ENCODE data around the gene TPRX1. TPM values are rescaled to one million over a fixed set of nuclear protein-coding genes. Genes with fewer than 3 reads are reported as not detected.
"Not testable (repeated sequence)": the region's sequence is repeated elsewhere in the genome, so short reads cannot be mapped to it uniquely, and the experiment has no call there.

Gene TPRX1
- total and polyA plus RNA-seq, 2 experiments from 2014 or later = not detected

DNA sequence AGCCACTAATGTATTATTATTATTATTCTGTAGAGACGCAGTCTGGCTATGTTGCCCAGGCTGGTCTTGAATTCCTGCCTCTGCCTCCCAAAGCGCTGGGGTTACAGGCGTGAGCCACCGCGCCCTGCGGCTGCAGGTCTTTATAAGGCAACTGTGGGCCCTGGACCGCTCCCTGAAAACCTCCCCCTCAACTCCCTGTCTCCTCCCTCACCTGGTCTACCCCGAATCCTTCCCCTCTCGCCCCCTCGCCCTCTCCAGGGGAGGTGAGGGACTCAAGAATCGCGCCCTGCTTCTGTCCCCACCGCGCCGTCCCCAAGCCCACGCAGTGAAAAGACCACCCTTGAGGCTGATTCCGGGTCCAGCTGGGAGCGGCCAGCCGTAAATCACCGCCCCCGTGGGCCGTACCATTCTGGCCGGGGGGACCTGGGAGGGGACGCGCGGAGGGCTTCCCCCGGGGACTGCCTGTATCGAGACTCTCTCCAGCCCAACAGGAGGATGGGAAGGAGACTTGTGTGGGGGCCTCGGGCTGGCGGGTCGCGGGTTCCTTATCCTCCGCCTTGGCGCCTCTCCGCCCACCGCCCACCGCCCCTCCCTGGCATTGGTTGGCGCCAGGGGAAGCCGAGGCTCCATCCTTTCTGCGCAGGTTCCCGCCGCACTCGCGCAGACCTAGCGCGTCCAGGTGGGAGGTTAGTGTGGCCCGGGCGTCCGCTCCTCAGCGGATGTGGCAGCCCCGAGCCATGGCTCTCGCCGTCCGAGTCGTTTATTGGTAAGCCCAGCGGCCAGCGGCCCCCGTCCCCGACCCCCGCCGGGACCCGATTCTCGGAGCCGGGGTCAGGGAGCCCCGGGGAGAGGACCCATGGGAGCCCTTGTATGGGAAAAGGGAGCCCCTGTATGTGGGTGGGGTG lies 26.1 kb downstream of the TPRX1 start, which contains the start of gene SELENOW:
TSS of gene SELENOW (plus strand) at position 655 of the 905 bp plus-strand sequence. CDS start at position 738, 83 bp downstream.
- Histone ChIP-seq H3K27me3 (no peaks in the 10 kb centered on the region), H3K4me1 (ENCODE audit: low read depth) (peaks cover 11% of the 10 kb centered on the region), H3K9me3 (ENCODE audit: low read depth) (no peaks in the 10 kb centered on the region), H3K4me3 (peak within 1 kb of the TSS; percentile 68), H3K27ac (peak within 1 kb of the TSS; percentile 100), H3K36me3 (peaks cover 23% of the 10 kb centered on the region)
- peak; percentile 79 to 88 for DNase-seq (ENCODE audit: low read depth in 1 of 2, low spot score in 1 of 2)
- TF ChIP-seq, protein P1, sequence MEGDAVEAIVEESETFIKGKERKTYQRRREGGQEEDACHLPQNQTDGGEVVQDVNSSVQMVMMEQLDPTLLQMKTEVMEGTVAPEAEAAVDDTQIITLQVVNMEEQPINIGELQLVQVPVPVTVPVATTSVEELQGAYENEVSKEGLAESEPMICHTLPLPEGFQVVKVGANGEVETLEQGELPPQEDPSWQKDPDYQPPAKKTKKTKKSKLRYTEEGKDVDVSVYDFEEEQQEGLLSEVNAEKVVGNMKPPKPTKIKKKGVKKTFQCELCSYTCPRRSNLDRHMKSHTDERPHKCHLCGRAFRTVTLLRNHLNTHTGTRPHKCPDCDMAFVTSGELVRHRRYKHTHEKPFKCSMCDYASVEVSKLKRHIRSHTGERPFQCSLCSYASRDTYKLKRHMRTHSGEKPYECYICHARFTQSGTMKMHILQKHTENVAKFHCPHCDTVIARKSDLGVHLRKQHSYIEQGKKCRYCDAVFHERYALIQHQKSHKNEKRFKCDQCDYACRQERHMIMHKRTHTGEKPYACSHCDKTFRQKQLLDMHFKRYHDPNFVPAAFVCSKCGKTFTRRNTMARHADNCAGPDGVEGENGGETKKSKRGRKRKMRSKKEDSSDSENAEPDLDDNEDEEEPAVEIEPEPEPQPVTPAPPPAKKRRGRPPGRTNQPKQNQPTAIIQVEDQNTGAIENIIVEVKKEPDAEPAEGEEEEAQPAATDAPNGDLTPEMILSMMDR (IDR thresholded peaks at IDR 0.05; ENCODE audit: low read depth, low read length) = no peak

DNA sequence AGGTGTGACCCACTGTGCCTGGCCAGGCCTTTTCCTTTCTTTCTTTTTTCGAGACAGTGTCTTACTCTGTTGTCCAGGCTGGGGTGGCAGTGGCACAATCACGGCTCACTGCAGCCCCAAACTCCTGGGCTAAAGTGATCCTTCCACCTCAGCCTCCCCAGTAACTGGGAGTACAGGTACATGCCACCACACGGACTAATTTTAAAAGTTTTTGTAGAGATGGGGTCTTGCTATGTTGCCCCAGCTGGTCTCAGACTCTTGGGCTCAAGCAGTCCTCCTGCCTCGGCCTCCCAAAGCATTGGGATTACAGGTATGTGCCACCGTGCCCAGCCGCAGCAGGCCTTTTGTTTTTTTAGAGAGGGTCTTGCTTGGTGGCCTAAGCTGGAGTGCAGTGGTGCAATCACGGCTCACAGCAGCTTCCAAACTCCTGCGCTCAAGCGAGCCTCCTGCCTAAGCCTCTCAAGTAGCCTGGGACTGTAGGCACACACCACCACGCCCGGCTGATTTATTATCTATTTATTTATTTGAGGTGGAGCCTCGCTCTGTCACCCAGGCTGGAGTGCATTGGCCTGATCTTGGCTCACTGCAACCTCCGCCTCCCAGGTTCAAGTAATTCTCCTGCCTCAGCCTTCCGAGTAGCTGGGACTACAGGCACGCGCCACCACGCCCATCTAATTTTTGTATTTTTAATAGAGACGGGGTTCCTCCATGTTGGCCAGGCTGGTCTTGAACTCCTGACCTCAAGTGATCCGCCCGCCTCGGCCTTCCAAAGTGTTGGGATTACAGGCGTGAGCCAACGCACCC lies 26.9 kb downstream of the TPRX1 start:
- Histone ChIP-seq H3K4me1 (ENCODE audit: low read depth) (peaks cover 11% of the 10 kb centered on the region), H3K27ac (peak overlapping the region; percentile 100), H3K4me3 (peak overlapping the region; percentile 68), H3K36me3 (peaks cover 17% of the 10 kb centered on the region)
- not testable (repeated sequence) for H3K27me3 ChIP-seq; DNase-seq (ENCODE audit: low read depth in 1 of 2, low spot score in 1 of 2); H3K9me3 ChIP-seq (ENCODE audit: low read depth)

DNA sequence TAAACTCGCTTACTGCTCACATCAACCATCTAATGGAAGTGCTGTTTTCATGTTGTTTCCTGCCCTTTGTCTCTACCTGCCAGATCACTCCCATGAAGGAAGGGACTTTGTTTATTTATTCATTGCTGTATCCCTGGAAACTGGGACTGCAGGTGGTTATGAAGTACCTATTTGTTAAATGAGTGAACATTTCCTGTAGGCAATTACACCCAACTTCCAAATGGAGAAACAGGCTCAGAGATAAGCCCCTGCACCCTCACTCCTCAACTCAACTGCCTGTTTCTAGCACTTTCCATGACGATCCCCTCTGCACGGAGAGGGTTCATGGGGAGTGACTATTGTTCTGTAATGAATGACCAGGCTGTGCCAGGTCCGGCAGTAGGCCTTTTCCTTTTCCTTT lies 27.8 kb downstream of the TPRX1 start:
- DNase-seq (ENCODE audit: low read depth in 1 of 2, low spot score in 1 of 2) = no peak
- H3K27ac ChIP-seq = no peak overlapping the region

DNA sequence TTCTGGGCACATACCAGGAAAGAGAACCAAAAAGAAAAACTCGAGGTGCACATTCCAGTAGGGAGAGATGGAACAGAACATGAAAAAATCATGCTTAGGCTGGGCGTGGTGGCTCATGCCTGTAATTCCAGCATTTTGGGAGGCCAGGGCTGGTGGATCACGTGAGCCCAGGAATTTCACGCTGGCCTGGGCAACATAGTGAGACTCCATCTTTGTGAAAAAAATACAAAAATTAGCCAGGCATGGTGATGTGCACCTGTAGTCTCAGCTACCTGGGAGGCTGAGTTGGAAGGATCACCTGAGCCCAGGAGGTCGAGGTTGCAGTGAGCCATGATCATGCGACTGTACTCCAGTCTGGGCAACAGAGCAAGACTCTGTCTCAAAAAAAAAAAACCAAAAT lies 33.1 kb downstream of the TPRX1 start:
- not testable (repeated sequence) for H3K27ac ChIP-seq; H3K27me3 ChIP-seq; H3K36me3 ChIP-seq; DNase-seq (ENCODE audit: low read depth in 1 of 2, low spot score in 1 of 2); H3K9me3 ChIP-seq (ENCODE audit: low read depth); H3K4me3 ChIP-seq
- peaks cover 11% of the 10 kb centered on the region for H3K4me1 ChIP-seq (ENCODE audit: low read depth)

More for the DNA sequence above, 27.8 kb downstream of the TPRX1 start:
- peaks cover 10% of the 10 kb centered on the region for H3K36me3 ChIP-seq
- no peaks in the 10 kb centered on the region for H3K27me3 ChIP-seq
- H3K4me1 ChIP-seq (ENCODE audit: low read depth) = peaks cover 11% of the 10 kb centered on the region
- H3K4me3 ChIP-seq = no peak overlapping the region
- no peaks in the 10 kb centered on the region for H3K9me3 ChIP-seq (ENCODE audit: low read depth)
- TF ChIP-seq, protein P1 (IDR thresholded peaks at IDR 0.05; ENCODE audit: low read depth, low read length) = no peak

DNA sequence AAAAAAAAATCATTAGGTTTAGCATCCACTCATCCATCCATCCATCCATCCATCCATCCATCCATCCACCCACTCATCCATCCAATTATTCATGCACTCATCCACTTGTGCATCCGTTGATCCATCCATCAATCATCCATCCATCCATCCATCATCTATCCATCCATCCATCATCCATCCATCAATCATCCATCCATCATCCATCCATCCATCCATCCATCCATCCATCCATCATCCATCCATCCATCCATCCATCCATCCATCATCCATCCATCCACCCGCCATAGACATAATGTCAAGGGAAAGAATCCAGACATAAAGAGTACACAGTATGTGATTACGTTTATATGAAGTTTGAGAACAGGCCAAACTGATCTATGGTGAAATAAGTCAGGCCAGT lies 34.8 kb downstream of the TPRX1 start:
- Histone ChIP-seq H3K36me3 (no peaks in the 10 kb centered on the region), H3K9me3 (ENCODE audit: low read depth) (no peaks in the 10 kb centered on the region), H3K27ac (no peak overlapping the region), H3K27me3 (no peaks in the 10 kb centered on the region), H3K4me1 (ENCODE audit: low read depth) (peaks cover 11% of the 10 kb centered on the region), H3K4me3 (no peak overlapping the region)
- TF ChIP-seq, protein P1 (IDR thresholded peaks at IDR 0.05; ENCODE audit: low read depth, low read length) = no peak
- DNase-seq (ENCODE audit: low read depth in 1 of 2, low spot score in 1 of 2) = no peak

DNA sequence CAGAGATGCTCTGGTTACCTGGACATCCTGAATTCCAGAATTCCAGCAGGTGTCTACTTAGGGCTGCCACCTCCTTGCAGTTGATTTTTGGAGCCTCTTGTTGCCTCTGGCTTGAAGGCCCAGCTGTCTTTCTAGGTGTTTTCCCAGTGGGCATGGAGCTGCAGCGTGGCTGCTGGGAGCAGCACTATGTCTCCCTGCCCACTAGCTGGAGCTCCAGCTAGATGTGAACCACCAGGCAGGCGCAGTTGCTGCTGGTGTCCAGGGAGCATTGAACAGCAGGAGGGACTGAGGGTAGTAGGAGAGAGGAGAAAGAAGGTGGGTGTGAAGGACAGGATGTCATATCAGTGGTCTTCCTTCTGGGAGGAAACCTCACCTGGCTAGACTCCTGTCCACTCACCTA lies 35.7 kb downstream of the TPRX1 start:
- DNase-seq (ENCODE audit: low read depth in 1 of 2, low spot score in 1 of 2) = no peak
- H3K27me3 ChIP-seq = no peaks in the 10 kb centered on the region
- no peak overlapping the region for H3K27ac ChIP-seq

More for the DNA sequence above, 35.7 kb downstream of the TPRX1 start:
- no peak overlapping the region for H3K4me3 ChIP-seq
- H3K9me3 ChIP-seq (ENCODE audit: low read depth) = no peaks in the 10 kb centered on the region
- H3K4me1 ChIP-seq (ENCODE audit: low read depth) = peaks cover 11% of the 10 kb centered on the region
- H3K36me3 ChIP-seq = no peaks in the 10 kb centered on the region
- TF ChIP-seq, protein P1 (IDR thresholded peaks at IDR 0.05; ENCODE audit: low read depth, low read length) = no peak
